B cell (primary cell): Measurements from ENCODE around the gene TUBE1.

ENCODE experiments used
- CTCF ChIP-seq: fragments of 200-600 bp; IDR thresholded peaks from one replicate; pipeline ENCODE4 v1.8.0; 2022; ENCODE audit warnings: antibody characterized with exemption, mild to moderate bottlenecking
- EZH2 ChIP-seq: IDR thresholded peaks from 2 replicates; pipeline ENCODE4 v1.6.1; 2012; ENCODE audit warnings: borderline replicate concordance, low read depth, mild to moderate bottlenecking, moderate library complexity, low read length; ENCODE audit not compliant: insufficient read depth, poor library complexity, severe bottlenecking

- TF ChIP-seq CTCF (no peak), EZH2 (no peak)
These were observed 32.6 kb downstream of the TUBE1 start for GRCh38 chr6:112054555-112055190.
